GM19043 (cell line): ENCODE measurements around the gene NCOA7.
"Not testable (repeated sequence)": the region's sequence is repeated elsewhere in the genome, so short reads cannot be mapped to it uniquely, and the experiment has no call there.

ENCODE experiments used
- ATAC-seq: cut with Tn5 transposase; IDR thresholded peaks from one replicate; pipeline ENCODE4 v1.9.1; 2021; ENCODE audit warnings: low read depth; ENCODE audit not compliant: unreplicated experiment

Gene NCOA7

GRCh38 chr6:125942672-125943527 is 152.1 kb downstream of the NCOA7 start:
- no peak for ATAC-seq

DNA sequence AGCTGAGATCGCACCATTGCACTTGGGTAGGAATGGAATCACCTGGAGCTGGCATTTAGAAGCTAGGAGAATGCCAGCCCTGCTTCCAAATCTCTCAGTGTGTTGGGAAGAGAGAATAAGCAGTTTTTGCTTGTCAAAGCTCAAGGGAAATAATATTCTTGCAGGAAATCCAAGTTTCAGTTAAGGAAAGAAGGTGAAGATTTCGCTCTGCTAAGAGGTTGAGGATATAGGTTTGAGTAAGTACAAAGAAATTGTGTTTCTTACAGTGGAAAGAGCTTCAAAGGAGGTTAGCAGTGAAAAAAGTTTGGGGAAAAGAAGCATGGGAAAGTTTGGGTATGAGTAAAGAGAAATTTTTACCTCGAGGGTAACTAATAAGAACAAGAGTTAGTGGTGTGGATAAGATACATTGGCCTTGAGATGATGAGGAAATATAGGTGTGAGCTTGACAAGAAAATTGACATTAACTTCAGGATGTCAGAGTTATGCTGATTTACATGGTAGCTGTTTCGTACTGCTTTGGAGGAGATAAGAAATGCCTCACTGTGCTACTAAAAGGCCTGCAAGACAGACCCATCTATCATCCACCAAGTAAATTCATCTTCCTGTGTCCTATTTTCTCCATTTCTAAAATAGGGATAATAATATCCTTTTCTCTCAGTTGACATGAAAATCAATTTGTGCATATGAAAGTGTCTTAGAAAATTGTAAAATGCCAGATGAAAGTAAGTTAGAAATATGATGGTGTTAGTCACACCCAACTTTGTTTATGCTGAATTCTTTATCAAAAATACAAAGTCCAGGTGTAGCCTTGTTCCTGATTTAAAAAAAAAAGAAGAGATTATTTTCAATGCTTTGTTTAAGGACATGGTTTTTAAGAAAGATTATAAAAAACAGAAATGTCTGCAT is 153.0 kb downstream of the NCOA7 start:
- no peak for ATAC-seq

DNA sequence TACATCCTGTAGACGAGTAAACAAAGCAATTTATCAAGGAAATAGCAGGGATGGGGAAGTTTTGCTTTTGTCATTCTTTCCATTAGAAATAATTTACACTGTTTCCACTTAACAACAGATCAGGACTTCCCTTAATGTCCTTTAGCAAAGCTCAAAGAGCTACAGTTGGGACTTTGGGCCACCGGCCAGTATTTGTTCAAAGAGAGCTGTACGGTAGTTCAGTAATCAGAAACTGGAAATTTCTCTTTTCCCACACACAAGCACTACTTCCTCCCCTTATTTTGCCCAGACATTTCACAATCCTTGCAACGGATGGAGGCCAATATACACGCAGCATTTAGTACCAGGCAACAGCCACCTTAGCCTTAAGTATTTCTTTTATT is 153.7 kb downstream of the NCOA7 start:
- ATAC-seq, result no peak

GRCh38 chr6:125944896-125945295 is 154.1 kb downstream of the NCOA7 start:
- no peak for ATAC-seq

- ATAC-seq, result no peak
These were observed 154.8 kb downstream of the NCOA7 start for GRCh38 chr6:125945378-125946141.

- ATAC-seq, result no peak
These were observed 156.9 kb downstream of the NCOA7 start for GRCh38 chr6:125947615-125948014.

DNA sequence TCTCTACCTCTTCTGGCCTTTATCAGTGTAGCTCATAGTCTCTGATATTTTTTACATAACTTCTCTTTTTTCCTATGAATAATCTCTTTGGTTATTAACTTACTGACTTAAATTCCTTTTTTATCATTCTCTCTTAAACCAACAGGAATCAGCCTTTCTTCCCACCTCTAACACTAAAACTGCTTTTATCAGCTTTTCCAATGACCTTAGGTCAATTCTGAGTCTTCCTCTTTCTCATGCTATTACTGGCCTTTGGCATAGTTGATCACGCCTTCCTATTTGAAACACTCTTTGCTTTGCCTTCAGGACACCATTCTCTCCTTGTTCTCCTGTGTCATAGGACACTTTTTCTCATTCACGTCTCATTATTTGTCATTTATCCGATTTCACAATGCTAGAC is 157.7 kb downstream of the NCOA7 start:
- no peak for ATAC-seq

GRCh38 chr6:125949069-125949468 is 158.3 kb downstream of the NCOA7 start:
- no peak for ATAC-seq

- no peak for ATAC-seq
These were observed 159.5 kb downstream of the NCOA7 start for GRCh38 chr6:125950293-125950692.

DNA sequence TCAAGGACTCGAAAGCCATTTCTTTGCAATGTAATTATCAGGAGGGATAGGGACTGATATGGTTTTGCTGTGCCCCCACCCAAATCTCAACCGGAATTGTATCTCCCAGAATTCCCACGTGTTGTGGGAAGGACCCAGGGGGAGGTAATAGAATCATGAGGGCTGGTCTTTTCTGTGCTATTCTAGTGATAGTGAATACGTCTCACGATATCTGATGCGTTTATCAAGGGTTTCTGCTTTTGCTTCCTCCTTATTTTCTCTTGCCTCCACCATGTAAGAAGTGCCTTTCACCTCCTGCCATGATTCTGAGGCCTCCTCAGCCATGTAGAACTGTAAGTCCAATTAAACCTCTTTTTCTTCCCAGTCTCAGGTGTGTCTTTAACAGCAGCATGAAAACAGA is 160.0 kb downstream of the NCOA7 start:
- ATAC-seq, result not testable (repeated sequence)

DNA sequence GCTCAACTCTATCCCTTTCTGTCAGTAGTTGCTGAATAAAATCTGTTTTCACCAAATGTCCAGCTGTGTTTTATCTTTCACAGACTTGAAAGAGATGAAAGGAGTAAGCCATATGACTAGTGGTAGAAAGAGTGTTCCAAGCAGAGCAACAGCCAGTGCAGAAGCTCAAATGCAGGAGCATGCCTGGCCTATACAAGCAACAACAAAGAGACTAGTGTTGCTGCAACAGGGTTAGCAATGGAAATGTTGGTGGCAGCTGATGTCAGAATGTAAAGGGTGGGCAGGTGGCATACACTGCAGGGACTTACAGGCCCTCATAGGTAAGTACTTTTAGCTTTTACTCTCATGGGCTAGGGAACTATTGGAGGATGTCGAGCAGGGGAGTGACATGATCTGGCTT is 160.6 kb downstream of the NCOA7 start:
- no peak for ATAC-seq

DNA sequence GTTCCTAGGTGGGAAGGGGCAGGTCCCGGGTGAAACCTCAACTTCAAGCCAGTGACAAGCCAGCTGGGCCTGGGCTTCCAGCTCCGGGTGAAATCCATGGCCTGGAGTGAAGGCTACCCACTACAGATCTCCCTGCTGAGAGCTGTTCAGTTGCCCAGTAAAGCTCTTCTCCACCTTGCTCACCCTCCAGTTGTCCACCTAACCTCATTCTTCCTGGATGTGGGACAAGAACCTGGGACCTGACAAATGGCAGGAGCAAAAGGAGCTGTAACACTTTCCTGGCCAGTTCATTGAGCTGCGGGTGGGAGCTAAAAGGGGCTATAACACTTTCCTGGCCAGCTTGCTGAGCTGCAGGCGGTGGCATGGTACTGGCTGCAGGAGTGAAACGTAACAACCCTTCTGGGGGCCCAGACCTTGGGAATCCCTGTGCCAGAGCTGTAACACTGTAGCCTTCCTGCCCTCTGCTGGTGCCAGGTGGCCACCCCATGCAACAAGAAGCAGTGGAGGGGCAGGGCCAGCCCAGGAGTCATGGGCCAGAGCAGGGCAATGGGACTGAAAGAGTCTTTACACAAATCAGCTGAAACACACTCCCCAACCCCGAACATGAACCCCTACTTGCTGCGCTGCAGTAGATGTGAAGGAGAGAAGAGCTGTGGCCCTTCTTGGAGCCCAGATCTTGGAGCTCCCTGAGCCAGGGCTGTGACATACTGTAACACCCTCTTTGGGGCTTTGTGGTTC is 162.2 kb downstream of the NCOA7 start:
- ATAC-seq, result no peak

DNA sequence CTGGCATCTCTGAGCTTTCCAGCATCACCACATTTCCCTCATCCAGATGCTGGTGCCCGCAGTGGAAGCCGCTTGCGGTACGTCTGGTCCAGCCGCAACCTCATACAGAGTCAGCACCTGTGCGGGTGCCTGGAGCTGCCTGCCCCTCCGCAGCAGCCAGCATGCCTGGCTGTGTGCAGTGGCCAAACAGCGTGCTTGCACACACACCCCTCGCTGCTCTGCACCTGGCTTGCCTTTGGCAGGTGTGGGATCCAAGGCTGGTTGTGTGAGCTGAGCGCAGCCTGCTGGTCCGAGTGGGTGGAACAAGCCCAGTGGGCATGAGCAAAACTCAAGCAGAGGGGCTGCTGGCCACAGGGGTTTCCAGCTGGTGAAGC is 162.7 kb downstream of the NCOA7 start:
- ATAC-seq, result no peak

- ATAC-seq, result no peak
These were observed 164.1 kb downstream of the NCOA7 start for GRCh38 chr6:125954735-125955339.

GRCh38 chr6:125955973-125956372 is 165.2 kb downstream of the NCOA7 start:
- no peak for ATAC-seq

DNA sequence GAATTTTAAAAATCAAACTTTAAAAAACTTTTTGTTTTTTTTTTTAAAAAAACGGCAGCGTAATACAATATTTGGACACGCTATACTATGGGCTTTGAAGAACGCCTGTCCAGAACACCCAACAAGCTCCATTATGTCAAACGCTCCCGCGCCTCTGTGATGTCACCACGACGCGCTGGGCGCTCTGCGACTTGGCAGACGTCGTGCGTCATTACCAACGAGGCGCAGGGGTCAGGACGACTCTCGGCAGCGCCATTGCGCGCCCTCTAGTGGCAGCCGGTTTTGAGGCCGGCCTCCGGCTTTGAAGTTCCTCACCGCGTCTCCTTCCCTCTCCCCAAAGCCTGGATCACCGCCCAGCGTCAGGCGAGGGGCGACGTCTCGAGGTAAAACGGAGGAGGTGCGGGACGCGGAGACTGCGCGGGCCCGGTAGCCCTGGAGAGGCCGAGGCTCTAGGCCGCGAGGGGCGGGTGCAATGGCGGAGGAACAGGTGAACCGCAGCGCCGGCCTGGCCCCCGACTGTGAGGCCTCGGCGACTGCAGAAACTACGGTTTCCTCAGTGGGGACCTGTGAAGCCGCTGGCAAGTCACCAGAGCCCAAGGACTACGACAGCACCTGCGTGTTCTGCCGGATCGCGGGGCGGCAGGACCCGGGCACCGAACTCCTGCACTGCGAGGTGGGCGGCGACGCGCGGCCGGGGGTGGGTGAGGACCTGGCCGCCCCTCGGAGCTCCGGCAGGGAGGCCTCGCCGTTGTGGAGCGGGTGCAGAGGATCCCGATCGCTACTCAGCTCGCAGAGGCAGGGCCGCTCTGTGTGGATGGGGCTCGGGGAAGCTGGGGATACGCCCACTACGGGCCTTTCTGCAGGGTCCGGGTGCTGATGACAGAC is 166.0 kb downstream of the NCOA7 start, which contains the start of gene HINT3:
Gene HINT3 (plus strand): TSS at position 265 of the 885 bp plus-strand sequence. CDS start 208 bp downstream, at position 473.
- ATAC-seq, result peak; percentile 90

DNA sequence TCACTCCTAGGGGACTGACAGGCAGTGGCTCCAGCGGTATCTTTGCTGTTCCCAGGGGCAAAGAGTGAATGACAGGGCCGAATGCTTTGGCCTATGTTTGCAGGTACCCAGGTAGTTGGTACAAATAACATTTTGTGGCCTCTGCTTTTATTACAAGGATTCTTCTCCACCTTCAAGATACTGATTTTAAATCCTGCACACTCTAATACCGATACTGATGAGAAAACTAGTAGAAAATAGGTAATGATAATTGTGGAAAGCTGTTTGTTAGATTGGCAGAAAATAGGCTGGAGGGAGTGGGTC is 166.6 kb downstream of the NCOA7 start:
- no peak for ATAC-seq

DNA sequence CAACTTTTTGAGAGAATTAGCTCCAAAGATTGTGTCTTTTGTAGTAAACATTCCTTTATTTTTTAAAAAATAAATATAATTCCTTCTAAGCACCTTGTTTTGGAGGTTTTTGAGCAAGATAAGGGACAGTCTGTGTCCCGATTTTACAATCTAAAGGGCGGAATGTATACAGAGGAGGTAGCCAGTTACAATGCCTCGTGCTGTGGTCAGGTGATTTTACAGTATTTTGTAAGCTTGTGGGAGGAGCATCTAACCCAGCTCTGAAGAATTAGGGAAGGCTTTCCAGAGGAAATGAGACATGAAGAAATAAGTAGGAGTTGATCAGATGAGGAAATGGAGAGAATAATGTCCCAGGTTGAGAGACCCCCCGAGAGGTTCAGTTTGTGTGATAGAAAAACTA is 167.1 kb downstream of the NCOA7 start:
- ATAC-seq, result no peak

- no peak for ATAC-seq
These were observed 168.3 kb downstream of the NCOA7 start for GRCh38 chr6:125959041-125959440.
